K562 (cell line): Measurements from ENCODE around the gene DENND1A.

ENCODE experiments used
- KLF16 ChIP-seq: IDR thresholded peaks from 2 replicates; pipeline ENCODE4 v1.6.1; 2016; ENCODE audit warnings: antibody characterized with exemption
- TBL1XR1 ChIP-seq, 2 experiments: IDR thresholded peaks; 2 replicates each; pipeline ENCODE4 v1.6.1; 2012; ENCODE audit warnings: improper control_type of control experiment in 2 of 2, low read length in 2 of 2, mild to moderate bottlenecking in 1 of 2
- ZBTB8A ChIP-seq: fragments of 450-650 bp; IDR thresholded peaks from 2 replicates; pipeline ENCODE4 v1.6.1; 2018; ENCODE audit warnings: mild to moderate bottlenecking, moderate library complexity; ENCODE audit not compliant: partially characterized antibody
- ZNF584 ChIP-seq: fragments of 200-800 bp; sonication (Bioruptor generic); IDR thresholded peaks from 2 replicates; pipeline ENCODE4 v1.6.1; 2016; ENCODE audit warnings: low read depth, mild to moderate bottlenecking, missing genetic modification characterization, missing compliant biosample characterization
- TF ChIP-seq, protein P1 (sequence below), 3 experiments: IDR thresholded peaks in 2 of 3; conservative IDR thresholded peaks in 1 of 3; 2 replicates each; pipeline ENCODE4 v1.5.1; 2011 to 2012; ENCODE audit warnings: low read length in 3 of 3, mild to moderate bottlenecking in 3 of 3, control low read depth in 2 of 3, improper control_type of control experiment in 1 of 3, inconsistent platforms in 1 of 3, low read depth in 1 of 3, mixed read lengths in 1 of 3, moderate library complexity in 1 of 3; ENCODE audit not compliant: insufficient read depth in 2 of 3

- TF ChIP-seq ZBTB8A: no peak
- no peak for TF ChIP-seq ZNF584
- TF ChIP-seq TBL1XR1 (IDR thresholded peaks at IDR 0.05; ENCODE audit: low read length in 2 of 2): no peak
- TF ChIP-seq, protein P1, sequence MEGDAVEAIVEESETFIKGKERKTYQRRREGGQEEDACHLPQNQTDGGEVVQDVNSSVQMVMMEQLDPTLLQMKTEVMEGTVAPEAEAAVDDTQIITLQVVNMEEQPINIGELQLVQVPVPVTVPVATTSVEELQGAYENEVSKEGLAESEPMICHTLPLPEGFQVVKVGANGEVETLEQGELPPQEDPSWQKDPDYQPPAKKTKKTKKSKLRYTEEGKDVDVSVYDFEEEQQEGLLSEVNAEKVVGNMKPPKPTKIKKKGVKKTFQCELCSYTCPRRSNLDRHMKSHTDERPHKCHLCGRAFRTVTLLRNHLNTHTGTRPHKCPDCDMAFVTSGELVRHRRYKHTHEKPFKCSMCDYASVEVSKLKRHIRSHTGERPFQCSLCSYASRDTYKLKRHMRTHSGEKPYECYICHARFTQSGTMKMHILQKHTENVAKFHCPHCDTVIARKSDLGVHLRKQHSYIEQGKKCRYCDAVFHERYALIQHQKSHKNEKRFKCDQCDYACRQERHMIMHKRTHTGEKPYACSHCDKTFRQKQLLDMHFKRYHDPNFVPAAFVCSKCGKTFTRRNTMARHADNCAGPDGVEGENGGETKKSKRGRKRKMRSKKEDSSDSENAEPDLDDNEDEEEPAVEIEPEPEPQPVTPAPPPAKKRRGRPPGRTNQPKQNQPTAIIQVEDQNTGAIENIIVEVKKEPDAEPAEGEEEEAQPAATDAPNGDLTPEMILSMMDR (IDR thresholded peaks at IDR 0.05 in 2 of 3, conservative IDR thresholded peaks at IDR 0.05 in 1 of 3; ENCODE audit: insufficient read depth in 2 of 3, low read depth in 1 of 3, low read length in 3 of 3): no peak
- TF ChIP-seq KLF16: no peak
Observed at GRCh38 chr9:123361731-123362510, 568.0 kb downstream of the DENND1A start.
